HCT116 (cell line): Measurements from ENCODE around the gene HMCN2. TPM values are rescaled to one million over a fixed set of nuclear protein-coding genes. Genes with fewer than 3 reads are reported as not detected.

Experiments
- ATAC-seq: fragments of 200-7000 bp; cut with Tn5 transposase; 2 replicates; pipeline ENCODE4 v1.9.1; 2020; ENCODE audit warnings: mild to moderate bottlenecking, moderate library complexity
- BruUV-seq: library from RNA; stranded (reverse); fragments of 400-500 nt; replicated peaks from 2 replicates; lab custom pipeline; 2021; lab: Mats Ljungman, UMichigan
- CTCF ChIA-PET: fragments of 300-600 bp; sonication (Branson Sonifier 250); formaldehyde crosslinking; loops from one replicate; lab custom pipeline; 2021; ENCODE audit warnings: antibody characterized with exemption; lab: Charles Lee
- POLR2A ChIA-PET: fragments of 300-600, 350-600 bp; sonication (Branson Sonifier 250); formaldehyde crosslinking; loops from one replicate; lab custom pipeline; 2021; ENCODE audit warnings: antibody characterized with exemption; lab: Charles Lee
- RAD21 ChIA-PET, 2 experiments: fragments of 300-600 bp; sonication (Branson Sonifier 250); formaldehyde crosslinking; loops; one replicate each; lab custom pipeline; 2023; ENCODE audit warnings: low total read pairs in 2 of 2; ENCODE audit not compliant: uncharacterized antibody in 2 of 2, unreplicated experiment in 2 of 2, low non-redundant PET in 1 of 2; lab: Charles Lee
- DNase-seq: peaks from one replicate; pipeline ENCODE4 v3.0.0-alpha.2; 2010; ENCODE audit warnings: low read depth, low spot score
- H2AFZ ChIP-seq: fragments of 200-600 bp; shearing (Covaris generic), sonication (generic); 2 replicates; pipeline ENCODE4 v1.6.1; 2017; ENCODE audit warnings: low read depth, mixed run types, mixed read lengths, antibody characterized with exemption, low read length; ENCODE audit not compliant: poor library complexity, severe bottlenecking
- H3K27ac ChIP-seq: 2 replicates; pipeline ENCODE4 v1.5.1; 2012; ENCODE audit warnings: low read depth, low read length
- H3K27me3 ChIP-seq: fragments of 200-600 bp; sonication (generic); 2 replicates; pipeline ENCODE4 v1.6.1; 2016; ENCODE audit warnings: mixed run types, low read length, mixed read lengths; ENCODE audit not compliant: insufficient read depth
- H3K36me3 ChIP-seq, 2 experiments: fragments of 200-500 bp in 1 of 2; fragments of 200-600 bp in 1 of 2; sonication (Bioruptor generic) in 1 of 2; sonication (generic) in 1 of 2; 2 replicates each; pipeline versions ENCODE4 v1.5.1 to v1.6.1; 2014 to 2016; ENCODE audit warnings: low read length in 2 of 2, inconsistent platforms in 1 of 2, mixed read lengths in 1 of 2, mixed run types in 1 of 2; ENCODE audit not compliant: insufficient read depth in 2 of 2, control insufficient read depth in 1 of 2
- H3K4me1 ChIP-seq, 2 experiments: fragments of 200-600 bp in 1 of 2; sonication (generic) in 1 of 2; 2 replicates each; pipeline versions ENCODE4 v1.5.1 to v1.6.1; 2012 to 2017; ENCODE audit warnings: low read length in 2 of 2, inconsistent platforms in 1 of 2, mild to moderate bottlenecking in 1 of 2, mixed read lengths in 1 of 2, mixed run types in 1 of 2, moderate library complexity in 1 of 2; ENCODE audit not compliant: insufficient read depth in 2 of 2, control insufficient read depth in 1 of 2
- H3K4me2 ChIP-seq: fragments of 200-600 bp; sonication (generic); 2 replicates; pipeline ENCODE4 v1.6.1; 2017; ENCODE audit warnings: mixed run types, low read length, mixed read lengths
- H3K4me3 ChIP-seq, 2 experiments: fragments of 200-600 bp in 1 of 2; sonication (generic) in 1 of 2; replicated peaks in 1 of 2; 2 replicates each; pipeline ENCODE4 v1.5.1; 2011 to 2016; ENCODE audit warnings: low read length in 2 of 2, control low read depth in 1 of 2, low read depth in 1 of 2, mild to moderate bottlenecking in 1 of 2, mixed read lengths in 1 of 2, mixed run types in 1 of 2
- H3K79me2 ChIP-seq: fragments of 200-600 bp; sonication (generic); 2 replicates; pipeline ENCODE4 v1.6.1; 2017; ENCODE audit warnings: mild to moderate bottlenecking, mixed run types, low read length, moderate library complexity, mixed read lengths; ENCODE audit not compliant: insufficient read depth
- H3K9ac ChIP-seq: fragments of 200-600 bp; sonication (generic); 2 replicates; pipeline ENCODE4 v1.6.1; 2016; ENCODE audit warnings: low read length, mixed read lengths
- H3K9me2 ChIP-seq: fragments of 200-600 bp; sonication (generic), shearing (Covaris generic); 2 replicates; pipeline ENCODE4 v1.6.1; 2017; ENCODE audit warnings: mixed run types, mild to moderate bottlenecking, moderate library complexity; ENCODE audit not compliant: insufficient read depth
- H3K9me3 ChIP-seq, 2 experiments: fragments of 200-500 bp in 1 of 2; fragments of 200-600 bp in 1 of 2; sonication (Bioruptor generic) in 1 of 2; sonication (generic) in 1 of 2; 2 replicates each; pipeline ENCODE4 v1.6.1; 2014 to 2017; ENCODE audit warnings: low read length in 2 of 2, mixed read lengths in 2 of 2, inconsistent platforms in 1 of 2, low read depth in 1 of 2, mild to moderate bottlenecking in 1 of 2, mixed run types in 1 of 2, moderate library complexity in 1 of 2; ENCODE audit not compliant: control insufficient read depth in 1 of 2, insufficient read depth in 1 of 2
- H4K20me1 ChIP-seq: fragments of 200-600 bp; sonication (generic), shearing (Covaris generic); 2 replicates; pipeline ENCODE4 v1.6.1; 2017; ENCODE audit warnings: mixed run types, mild to moderate bottlenecking, moderate library complexity; ENCODE audit not compliant: insufficient read depth
- CBX3 ChIP-seq: IDR thresholded peaks from 2 replicates; pipeline ENCODE4 v1.6.1; 2012; ENCODE audit warnings: low read depth
- ELF1 ChIP-seq: IDR thresholded peaks from 2 replicates; pipeline ENCODE4 v1.6.1; 2012; ENCODE audit warnings: low read depth, borderline replicate concordance
- POLR2A ChIP-seq: IDR thresholded peaks from 2 replicates; pipeline ENCODE4 v1.7.0; 2011; ENCODE audit warnings: borderline replicate concordance; ENCODE audit not compliant: insufficient read depth, insufficient read length; ENCODE audit errors: extremely low read depth
- SP1 ChIP-seq: IDR thresholded peaks from 2 replicates; pipeline ENCODE4 v1.6.1; 2012; ENCODE audit warnings: low read depth
- intact Hi-C: fragments of 100-400 bp; cut with micrococcal nuclease; formaldehyde crosslinking; loops from 2 replicates; pipeline ENCODE4 v1.10.0; 2022
- total RNA-seq: library from RNA; stranded (reverse); gene quantifications from one replicate; pipeline ENCODE4 v1.2.1, GENCODE V29; 2021; ENCODE audit not compliant: unreplicated experiment
- TF ChIP-seq, protein P1 (sequence below): IDR thresholded peaks from 2 replicates; pipeline ENCODE4 v1.6.1; 2012
- TF ChIP-seq, protein P2 (sequence below): IDR thresholded peaks from 2 replicates; pipeline ENCODE4 v1.6.1; 2012; ENCODE audit warnings: low read depth

Gene HMCN2
- total RNA-seq, 1 experiment from 2014 or later, result 0.22 TPM

DNA sequence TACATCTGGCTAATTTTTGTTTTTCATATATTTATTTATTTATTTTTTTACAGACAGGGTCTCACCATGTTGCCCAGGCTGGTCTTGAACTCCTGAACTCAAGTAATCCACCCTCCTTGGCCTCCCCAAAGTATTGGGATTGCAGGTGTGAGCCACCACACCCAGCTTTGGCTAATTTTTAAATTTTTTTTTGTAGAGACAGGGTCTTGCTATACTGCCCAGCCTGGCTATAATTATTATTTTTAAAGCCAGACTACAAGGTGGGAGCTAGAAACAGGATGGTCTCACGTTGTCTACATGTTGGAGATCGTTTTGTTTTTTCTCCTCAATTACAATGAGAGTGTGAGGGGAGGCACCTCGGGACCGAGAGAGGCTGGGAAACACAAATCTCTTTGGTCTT, 203.0 kb downstream of the HMCN2 start:
- ATAC-seq (no peak), DNase-seq (no peak)
- Histone ChIP-seq H2AFZ (no peak overlapping the region), H3K27ac (no peak overlapping the region), H3K4me3 (no peak overlapping the region), H3K9ac (no peak overlapping the region), H3K36me3 (no peaks in the 10 kb centered on the region), H3K4me2 (no peak overlapping the region), H3K4me1 (no peaks in the 10 kb centered on the region), H3K27me3 (no peaks in the 10 kb centered on the region), H3K79me2 (no peaks in the 10 kb centered on the region), H3K9me2 (no peaks in the 10 kb centered on the region), H4K20me1 (no peaks in the 10 kb centered on the region), H3K9me3 (no peaks in the 10 kb centered on the region)
- intact Hi-C loops, result no loop called here
- CTCF ChIA-PET, result interaction anchor here (1.2 to 1.5 kb wide), 2 partner anchors 214 to 215 kb away, joined by 3 read pairs; no protein-coding TSS in a partner anchor
- TF ChIP-seq CBX3 (no peak), POLR2A (no peak), ELF1 (no peak)
- TF ChIP-seq, protein P1, sequence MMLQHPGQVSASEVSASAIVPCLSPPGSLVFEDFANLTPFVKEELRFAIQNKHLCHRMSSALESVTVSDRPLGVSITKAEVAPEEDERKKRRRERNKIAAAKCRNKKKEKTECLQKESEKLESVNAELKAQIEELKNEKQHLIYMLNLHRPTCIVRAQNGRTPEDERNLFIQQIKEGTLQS, result no peak
- TF ChIP-seq, protein P2, sequence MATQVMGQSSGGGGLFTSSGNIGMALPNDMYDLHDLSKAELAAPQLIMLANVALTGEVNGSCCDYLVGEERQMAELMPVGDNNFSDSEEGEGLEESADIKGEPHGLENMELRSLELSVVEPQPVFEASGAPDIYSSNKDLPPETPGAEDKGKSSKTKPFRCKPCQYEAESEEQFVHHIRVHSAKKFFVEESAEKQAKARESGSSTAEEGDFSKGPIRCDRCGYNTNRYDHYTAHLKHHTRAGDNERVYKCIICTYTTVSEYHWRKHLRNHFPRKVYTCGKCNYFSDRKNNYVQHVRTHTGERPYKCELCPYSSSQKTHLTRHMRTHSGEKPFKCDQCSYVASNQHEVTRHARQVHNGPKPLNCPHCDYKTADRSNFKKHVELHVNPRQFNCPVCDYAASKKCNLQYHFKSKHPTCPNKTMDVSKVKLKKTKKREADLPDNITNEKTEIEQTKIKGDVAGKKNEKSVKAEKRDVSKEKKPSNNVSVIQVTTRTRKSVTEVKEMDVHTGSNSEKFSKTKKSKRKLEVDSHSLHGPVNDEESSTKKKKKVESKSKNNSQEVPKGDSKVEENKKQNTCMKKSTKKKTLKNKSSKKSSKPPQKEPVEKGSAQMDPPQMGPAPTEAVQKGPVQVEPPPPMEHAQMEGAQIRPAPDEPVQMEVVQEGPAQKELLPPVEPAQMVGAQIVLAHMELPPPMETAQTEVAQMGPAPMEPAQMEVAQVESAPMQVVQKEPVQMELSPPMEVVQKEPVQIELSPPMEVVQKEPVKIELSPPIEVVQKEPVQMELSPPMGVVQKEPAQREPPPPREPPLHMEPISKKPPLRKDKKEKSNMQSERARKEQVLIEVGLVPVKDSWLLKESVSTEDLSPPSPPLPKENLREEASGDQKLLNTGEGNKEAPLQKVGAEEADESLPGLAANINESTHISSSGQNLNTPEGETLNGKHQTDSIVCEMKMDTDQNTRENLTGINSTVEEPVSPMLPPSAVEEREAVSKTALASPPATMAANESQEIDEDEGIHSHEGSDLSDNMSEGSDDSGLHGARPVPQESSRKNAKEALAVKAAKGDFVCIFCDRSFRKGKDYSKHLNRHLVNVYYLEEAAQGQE, result no peak
- POLR2A ChIA-PET, result no interaction called here
- no TSS peak for BruUV-seq
- RAD21 ChIA-PET, result no interaction called here

DNA sequence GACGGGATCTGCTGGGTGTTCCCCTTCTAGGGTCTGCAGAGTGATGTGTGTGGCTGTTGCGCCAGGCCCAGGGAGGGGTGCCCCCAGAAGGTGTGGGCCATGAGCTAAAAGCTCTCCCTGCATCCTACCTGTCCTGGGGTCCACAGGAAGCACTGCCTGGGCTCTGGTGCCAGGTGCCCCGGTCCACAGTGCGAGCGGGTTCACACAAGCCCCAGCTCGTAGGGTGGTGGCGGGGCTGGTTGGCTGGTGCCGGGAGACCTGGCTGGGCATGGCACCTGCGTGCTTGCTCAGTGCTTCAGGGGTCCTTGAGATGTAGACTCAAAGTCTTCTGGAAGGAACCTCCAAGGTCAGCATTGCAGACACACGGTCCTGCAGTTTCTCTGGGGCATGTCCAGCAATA, 204.7 kb downstream of the HMCN2 start:
- CTCF ChIA-PET, result no interaction called here
- Histone ChIP-seq H2AFZ (no peak overlapping the region), H3K4me2 (no peak overlapping the region), H3K79me2 (no peaks in the 10 kb centered on the region), H3K36me3 (no peaks in the 10 kb centered on the region), H3K4me1 (no peaks in the 10 kb centered on the region), H3K9ac (no peak overlapping the region), H3K4me3 (no peak overlapping the region), H3K9me2 (no peaks in the 10 kb centered on the region), H3K27ac (no peak overlapping the region), H3K27me3 (no peaks in the 10 kb centered on the region), H4K20me1 (no peaks in the 10 kb centered on the region), H3K9me3 (no peaks in the 10 kb centered on the region)
- POLR2A ChIA-PET, result no interaction called here
- intact Hi-C loops, result no loop called here
- no TSS peak for BruUV-seq
- no peak for ATAC-seq
- RAD21 ChIA-PET, result no interaction called here
- no peak for TF ChIP-seq SP1
- no peak for TF ChIP-seq ELF1
- TF ChIP-seq, all 23 proteins: peak for 0
- DNase-seq, result no peak
